CD4-positive, alpha-beta T cell treated with Interleukin-10 for 1 hour (primary cell): ENCODE results near the gene AKNA.

Experiments
- DNase-seq: peaks from one replicate; pipeline ENCODE4 v3.0.0-alpha.2; 2020

The AKNA gene

DNA sequence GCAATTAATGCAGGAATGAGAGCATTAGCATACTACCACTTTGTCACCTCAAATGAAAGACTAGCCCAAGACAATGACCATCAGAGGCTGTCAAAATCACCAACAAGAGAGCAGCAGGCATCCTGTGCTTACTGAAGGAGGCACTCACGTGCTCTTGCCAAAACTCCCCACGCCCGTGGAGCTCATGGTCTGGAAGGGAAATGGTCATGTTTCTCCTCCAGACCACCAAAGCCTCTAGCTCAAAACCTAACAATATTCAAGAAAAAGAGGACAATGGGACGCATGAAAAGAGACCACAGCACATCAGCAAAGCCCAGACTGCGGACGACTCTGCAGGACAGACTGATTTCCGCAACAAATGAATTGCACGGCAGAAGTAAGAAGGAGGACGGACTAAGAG is 12.8 kb downstream of the AKNA start:
- DNase-seq, result no peak

DNA sequence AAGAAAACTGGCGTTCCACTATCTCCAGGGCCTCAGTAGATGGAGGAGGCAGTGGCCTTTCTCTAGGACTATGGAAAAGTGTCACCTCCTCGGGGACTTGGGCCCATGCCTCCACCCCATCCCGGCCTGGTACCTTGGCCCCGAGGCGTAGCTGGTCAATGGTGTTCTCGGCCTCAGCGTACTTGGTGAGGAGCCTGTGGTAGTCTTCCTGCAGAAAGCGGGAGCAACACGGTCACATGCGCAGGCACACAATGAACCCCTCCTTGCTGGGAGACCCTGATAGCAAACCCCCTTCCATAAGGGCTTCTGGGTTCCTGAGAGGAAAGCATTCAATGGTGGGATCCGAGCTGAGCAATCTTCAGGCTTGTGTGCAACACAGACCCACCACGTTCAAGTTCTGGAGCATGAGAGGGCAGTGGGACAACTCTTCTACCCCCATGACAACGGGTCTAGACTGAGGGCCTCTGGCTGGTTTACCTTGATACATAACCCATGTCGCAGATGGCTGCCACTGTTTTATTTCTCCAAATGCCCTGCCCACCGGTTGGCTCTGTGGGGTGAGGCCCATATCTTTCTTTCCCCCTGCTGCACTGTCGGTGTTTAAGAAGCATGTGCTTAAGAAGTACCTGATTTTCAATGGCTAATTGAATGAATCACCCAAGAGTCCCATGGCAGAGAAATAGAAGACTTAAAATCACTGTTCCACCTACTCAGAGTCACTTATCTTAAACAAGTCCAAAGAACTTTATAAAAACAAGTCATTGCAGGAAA is 13.6 kb downstream of the AKNA start:
- no peak for DNase-seq

DNA sequence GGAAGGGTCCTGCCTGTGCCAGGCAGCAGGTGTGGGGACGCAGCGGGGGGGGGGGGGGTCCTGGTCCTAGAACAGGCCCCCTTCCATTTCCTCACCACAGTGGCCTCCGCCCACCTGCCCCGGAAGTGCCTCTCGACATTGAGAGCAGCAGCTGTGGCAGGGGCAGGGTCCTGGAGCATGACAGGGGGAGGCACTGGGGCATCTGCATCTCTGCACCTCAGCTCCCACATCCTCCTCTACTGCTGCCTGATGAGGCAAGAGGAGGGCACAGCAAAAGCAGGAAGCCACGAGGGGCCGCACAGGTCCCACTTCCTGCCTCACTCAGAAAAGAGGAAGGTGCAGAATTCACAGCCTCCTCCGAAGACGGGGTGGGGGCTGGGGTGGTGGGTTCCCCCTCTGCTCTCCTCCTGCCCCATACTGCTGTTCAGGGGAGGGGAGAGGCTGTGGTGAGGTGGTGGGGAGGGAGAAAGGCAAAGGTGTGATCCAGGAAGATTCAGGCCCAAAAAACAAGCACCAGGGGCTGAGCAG is 14.8 kb downstream of the AKNA start:
- peak; percentile 88 for DNase-seq

DNA sequence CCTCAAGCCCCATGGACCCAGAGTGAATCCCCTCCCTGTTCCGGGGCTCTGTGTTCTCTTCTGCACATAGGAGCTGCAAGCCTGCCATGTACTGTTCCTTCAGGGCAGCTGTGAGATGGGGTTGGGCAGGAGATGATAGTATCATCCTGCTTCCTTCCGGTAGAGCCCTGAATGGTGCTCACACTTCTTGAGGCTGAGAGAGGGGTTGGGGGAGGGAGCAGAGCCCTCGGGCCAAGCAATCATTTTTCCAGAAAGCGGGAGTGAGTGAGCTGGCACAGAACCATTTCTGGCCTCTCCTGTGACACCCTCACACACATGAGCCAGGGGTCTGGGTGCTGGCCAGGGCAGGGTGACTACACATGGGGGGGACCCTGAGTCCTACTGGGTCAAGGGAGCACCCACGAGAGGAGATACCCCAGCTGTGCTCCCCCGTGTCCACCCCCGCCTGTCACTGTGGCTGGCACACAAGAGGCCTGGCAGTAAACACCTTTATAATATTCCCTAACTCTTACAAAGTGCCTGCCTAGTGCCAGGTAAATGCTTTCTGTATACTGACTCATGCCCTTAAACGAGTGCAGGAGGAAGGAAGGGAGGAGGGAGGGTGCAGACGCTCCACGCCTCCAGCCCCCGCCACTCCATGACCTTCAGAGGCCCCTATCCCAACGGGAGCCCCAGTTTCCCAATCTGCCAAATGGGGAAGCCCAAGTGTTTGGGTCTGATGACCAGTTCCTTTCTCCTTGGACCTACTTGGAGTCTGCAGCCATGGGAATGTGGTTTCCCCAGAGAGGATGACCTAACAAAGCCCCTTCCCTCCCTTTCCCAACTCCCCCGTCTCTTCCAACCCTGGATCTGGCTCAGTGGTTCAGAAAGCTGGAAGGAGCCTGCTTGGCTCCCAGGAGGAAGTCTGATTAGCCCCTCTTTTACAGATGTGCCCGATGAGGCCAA is 15.5 kb downstream of the AKNA start:
- peak; percentile 71 for DNase-seq

DNA sequence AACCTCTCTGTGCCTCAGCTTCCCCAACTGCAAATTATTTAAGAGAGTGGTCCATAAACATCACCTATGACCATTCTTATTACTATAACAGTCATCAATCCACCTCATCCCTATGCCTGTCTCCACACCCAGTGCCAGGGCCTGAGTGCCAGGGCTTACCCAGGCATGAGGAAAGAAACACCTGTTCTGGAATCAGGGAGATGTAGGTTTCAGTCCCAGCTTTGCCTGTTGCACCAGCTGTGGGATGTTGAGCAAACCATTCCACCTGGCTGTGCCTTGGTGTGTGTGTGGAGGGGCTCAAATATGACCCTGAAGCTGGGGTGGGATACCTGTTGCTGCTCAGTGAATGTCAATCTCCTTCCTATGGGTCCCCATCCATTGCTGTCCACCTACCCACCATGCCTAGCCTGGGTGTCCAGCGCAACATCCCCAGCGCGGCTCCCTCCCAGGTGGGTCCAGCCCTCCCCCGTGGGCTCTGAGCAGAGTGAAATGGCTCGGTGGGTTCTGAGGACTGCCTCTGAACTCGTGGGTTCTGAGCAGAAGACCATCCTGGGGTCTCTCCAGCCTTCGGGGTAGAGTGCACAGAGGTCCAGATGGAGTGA is 16.3 kb downstream of the AKNA start:
- DNase-seq, result no peak

DNA sequence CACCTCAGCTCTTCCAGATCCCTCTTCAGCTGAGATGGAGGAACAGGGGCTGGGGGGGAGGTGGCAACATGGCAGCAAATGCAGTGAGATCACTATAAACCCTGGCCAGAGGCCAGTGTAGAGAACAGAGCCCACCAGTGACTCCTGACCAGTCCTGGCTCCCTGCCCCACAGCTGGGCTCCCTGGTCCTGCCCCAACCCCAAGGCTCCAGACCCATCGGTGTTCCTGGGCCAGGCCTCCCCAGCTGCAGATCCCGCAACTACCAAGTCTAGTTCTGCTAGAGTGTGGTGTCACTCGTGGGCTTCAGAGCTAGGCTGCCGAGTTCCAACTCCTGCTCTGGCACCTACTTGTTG is 16.8 kb downstream of the AKNA start:
- no peak for DNase-seq

DNA sequence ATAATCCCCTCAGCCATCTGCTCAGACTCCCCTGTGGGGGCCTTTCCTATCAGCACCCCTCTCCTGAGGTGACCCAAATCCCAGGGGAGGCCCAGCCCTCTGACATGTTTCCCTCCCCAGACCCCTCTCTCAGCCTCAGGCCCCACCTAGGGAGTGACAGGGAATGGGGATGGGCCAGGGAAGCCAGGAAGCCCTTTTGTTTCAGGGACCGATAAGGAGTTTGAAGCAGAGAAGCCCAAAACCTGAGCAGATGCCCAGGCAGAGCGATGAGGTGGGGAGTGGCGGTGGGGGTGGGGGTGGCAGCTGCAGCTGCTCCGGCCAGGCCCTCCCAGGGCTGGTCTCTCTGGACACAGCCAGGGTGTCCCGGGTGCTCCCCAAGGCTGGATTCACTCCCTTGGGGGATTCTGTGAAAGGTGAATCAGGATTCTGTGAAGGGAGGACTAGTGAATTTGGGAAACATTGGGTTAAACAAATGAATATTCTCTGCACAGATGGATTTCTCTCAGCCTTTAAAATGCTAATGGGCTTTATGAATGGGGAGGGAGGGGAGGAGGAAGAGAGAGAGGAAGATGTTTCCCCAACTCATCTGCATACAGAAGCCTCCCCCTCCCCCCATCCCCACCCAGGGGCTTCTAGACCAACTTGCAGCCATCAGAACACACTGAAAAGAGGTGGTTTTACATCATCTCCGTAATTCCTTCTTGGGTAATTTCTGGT is 17.4 kb downstream of the AKNA start:
- DNase-seq, result no peak

DNA sequence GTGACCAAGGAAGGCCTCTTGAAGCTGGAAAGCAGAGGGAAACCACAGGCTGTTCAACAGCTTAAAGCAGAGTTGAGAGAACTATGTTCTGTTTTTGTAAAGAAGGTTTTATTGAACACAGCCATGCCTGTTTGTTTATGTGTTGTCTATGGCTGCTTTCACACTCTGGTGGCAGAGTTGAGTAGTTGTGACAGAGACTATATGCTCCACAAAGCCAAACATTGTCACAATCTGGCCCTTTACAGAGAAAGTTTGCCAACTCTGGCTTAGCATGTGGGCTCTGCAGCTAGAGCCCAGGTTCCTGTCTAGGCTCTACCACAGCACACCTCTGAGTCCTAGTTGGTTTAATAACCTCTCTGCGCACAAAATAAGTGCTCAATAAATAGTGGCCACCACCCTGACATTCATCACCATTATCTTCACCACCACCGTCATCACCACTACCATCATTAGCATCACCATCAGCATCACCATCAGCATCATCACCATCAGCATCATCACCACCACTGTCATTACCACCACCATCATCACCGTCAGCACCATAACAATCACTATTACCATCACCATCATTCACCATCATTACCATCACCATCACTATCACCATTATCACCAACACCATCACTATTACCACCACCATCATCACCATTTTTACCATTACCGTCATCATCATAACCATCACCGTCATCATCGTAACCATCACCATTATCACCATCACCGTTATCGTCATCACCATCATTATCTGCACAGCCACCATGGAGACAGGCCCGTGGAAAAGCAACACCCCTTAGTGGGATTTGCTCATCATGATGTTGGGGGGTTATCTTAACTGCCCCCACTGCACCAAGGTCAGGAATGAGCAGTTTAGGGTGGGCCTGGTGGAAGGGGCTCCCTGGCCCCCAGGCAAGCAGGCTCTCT is 18.3 kb downstream of the AKNA start:
- DNase-seq, result peak; percentile 55

DNA sequence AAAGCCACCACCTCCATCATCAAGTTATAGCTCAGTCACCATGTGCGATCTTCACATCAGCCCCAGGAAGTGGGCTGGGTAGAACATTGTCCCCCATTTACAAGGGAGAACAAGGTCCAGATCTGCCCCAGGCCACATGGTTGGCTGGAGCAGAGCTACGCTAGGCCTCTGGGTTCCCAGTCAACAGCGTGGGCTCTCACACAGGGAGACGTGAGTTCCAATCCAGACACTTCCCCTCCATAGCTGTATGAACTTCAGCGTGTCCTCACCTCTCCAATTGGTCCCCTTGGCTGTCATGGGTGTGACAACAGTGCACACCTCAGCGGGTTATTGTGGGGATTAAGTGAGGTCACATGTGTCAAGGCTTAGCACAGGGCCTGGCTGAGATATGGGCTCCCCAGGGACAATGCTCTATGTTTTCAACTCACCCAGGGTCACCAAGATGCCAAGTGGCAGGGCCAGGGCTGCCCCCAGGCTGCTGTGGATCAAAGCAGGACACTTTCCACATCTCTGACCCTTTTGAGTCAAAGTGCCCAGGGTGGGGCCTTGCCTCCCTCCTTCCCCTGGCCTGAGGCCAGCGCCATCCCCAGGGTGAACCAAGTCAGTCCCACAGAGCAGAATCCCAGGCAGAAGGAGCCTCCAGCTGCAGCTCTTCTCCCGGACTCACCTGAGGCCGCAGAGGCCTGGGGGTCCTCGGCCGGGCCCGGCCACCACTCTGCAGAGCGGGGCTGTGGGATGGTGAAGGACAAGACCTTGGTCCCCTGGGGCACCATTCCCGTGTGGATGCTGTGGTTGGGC is 19.8 kb downstream of the AKNA start:
- no peak for DNase-seq

DNA sequence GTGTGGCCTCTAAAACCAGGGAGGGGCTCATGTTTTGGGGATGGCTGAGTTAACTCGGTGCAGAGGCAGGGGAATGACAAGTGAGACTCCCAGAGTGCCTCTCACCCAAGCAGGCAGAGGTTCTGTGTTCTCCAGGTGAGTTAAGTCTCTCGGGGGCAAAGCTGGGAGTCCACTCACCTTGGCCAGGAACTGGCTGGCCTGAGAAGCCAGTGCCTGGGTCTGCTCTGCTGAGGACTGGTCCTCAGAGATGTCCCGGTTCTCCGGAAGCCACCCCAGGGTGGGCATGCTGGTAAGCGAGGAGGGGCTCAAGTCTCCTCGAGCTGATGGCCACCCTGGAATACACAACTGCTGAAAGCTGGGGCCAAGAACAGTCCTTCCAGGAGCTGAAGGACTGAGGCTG is 20.4 kb downstream of the AKNA start:
- DNase-seq, result no peak

DNA sequence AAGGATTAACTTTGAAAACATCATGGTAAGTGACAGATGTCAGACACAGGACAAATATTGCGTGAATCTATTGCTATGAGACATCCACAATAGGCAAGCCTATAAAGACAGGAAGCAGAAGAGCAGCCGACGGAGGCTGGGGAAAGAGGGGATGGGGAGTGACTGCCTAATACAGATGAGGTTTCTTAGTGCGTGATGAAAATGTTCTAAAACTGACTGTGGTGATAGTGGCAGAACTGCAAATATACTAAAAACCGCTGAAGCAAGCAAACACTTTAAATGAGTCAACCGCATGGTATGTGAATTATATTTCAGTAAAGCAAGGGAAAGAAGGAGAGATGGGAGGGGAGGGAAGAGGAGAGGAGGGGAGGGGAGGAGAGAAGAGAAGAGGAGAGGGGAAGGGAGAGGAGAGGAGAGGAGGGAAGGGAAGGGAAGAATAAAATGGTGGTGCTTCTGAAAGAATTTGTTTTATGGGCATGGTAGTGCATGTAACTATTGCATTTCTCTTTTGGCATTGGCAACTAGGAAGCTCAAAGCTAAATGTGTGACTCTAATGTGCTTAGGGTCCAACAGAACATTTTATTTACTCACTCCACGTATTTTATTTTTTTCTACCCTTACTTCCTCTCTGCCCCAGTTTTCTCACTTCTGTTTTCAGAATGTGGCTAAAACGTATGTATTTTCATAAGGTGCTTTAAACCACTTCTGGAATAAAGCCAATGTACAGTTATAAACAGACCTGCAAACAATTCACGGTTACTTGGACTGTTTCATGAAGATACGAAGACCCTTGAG is 21.3 kb downstream of the AKNA start:
- peak; percentile 48 for DNase-seq

DNA sequence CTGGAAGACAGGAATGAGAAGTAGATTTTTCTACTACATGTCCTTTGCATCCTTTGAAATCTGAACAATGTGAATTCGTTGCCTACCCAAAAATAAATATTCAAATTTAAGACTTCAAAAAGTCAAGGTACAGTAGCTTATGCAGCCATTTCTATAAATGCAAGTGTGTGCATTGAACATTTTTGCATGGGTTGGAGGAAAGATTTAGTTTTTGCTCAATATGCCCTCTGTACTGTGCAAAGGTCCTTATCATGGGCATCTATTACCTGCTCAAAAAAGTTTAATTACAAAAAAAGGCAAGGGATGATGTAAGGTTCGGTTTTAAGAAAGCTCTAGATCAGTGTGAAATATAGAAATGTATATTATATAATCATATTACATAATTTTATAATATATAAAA is 22.6 kb downstream of the AKNA start:
- no peak for DNase-seq

DNA sequence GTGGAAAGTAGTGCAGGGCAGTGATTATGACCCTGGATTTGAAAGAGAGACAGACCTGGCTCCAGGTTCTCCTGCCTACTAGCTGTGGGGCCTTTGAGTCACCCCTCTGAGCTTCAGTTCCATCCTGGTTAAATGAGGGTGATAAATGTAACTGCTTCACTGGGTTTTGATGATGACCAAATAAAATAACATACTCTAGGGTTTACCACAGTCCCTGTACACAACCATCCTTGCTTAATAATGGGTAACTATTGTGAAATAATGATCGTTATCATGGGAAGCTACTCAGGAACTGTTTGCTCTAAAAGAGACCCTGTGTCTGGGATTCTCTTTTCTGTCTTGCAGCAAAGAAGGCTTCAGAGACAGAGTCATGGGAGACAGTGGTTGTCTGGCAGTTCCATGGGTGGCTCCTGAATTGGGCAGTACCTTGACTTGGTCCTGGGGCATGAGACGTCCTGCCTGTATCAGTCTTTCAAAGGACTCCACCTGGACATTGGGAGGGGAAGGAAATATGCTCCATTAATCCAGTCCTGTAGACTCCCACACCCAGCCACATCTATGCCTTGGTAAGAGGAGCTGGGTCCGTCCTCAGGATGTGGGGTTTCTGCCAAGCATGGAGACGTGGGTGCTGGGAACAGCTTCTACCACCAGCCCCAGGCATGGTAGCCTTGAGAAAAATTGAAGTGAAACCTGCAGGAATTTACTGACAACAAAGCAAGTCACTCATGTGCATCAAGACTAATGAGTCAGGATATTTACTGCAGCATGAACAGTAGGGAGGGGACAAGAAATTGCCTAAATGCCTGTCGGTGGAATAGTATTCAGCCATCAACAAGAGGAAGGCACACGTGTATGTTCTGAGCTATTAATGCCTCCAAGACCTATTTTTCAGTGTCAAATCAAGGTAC is 23.4 kb downstream of the AKNA start:
- DNase-seq, result no peak

DNA sequence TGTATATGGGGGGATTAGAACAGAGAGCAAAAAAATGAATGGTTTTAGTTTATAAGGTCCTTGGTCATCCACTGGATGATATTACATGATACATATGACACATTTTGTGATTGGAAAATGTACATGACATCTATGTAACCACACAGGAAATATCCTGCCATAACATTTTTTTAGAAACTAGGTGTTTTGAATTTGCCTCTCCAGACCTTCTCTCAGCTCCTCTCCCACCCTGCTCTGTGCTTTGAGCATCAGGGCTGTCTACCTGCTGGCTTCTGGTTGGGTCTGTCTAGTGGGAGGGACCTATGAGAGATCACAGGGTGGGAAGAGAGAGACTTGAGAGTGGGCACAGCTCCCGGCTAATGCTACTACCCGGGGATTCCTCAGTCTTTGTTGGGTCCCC is 24.4 kb downstream of the AKNA start:
- DNase-seq, result no peak

DNA sequence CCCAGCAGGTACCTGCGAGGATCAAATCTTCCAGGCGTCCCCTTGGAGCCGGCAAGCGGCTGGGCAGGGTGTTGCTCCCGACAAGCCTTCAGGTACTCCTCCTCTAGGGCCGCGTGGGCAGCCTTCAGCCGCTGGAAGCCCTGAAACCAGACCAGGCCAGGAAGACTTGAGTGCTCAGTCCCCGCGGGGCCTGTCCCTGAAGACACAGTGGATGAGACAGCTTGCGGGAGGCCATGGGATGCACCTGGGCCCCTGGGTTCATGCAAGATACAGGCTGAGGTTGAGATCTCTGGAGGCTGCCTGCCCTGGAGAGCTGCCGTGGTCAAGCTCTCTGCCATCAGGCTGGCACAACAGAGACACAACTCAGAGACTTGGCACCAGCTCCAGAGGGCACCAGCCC is 25.4 kb downstream of the AKNA start:
- no peak for DNase-seq

DNA sequence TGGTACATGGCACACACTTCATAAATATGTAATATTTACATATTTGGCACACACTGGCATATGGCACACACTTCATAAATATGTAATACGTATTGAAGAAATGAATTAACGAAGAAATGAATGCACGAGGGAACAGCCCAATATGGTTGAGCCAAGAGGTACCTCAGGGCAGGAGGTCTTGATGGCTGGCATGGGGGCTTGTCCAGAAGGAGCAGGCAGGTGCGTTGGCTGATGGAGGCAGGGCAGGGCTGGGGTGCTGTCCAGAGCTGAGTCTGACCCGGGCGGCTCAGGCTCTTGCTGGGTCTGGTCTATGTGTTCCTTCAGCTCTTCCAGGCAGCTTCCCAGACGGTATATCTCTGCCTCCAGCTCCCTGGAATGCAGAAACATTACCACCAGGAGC is 26.2 kb downstream of the AKNA start:
- no peak for DNase-seq

DNA sequence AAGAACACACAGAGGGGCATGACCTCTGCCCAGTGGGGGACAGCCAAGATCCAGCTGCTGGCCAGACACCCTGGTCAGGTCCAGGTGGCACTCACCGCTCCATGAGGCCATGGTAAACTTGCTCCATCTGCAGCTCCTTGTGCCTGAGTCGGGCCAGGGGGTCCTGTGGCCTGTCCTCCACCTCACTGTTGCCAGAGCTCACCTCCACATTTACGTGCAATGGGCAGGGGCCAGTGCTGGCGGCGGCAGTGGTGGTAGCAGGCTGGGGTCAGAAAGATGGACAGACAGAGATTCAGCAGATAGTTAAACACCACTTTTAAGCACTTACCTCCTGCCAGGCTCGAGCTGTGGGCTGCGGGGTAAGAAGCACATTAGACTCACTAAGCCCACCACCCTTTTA is 28.0 kb downstream of the AKNA start:
- DNase-seq, result no peak

DNA sequence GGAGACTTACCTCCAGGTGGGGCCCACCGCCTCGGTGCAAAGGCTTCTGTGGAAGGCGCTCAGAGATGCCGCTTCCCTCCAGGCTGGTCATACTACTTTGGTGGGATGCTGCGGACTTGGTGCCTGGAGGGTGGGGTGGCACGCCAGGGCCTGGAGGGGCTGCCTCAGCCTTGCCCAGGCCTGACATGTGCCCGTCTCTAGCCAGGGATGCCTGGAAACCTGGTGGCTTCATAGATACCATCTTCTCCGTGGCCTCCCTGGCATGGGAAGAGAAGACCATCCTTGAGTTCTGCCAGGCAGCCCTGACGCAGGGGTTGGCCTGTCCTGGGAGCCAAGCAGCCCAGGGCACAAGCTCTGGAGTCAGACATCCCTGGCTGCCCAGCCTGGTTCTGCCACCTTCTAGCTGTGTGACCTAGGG is 29.9 kb downstream of the AKNA start:
- DNase-seq, result no peak

DNA sequence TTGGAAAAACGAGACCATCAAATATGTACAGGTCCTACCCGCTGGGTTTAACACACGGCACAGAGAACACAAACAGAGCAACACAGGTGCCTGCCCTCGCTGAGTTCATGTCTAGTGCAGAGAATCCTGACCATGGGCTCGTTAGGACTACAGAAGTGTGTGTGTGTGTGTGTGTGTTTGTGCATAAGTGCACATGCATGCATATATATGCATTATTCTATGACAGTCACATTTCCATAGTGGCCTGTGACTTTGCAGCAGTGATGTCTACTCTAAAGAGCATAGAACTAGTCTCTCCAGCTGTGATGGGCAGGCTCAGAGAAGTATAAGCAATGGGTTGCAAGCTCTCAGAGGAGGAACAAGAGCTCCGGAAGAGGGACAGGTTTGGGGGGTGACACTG is 30.4 kb downstream of the AKNA start:
- no peak for DNase-seq
